ENCODE measurements around the gene SCN9A.

The SCN9A gene

GRCh38 chr2:166230724-166231070 lies 145.0 kb downstream of the SCN9A start:
- TF ChIP-seq EZH2 (optimal IDR thresholded peaks at IDR 0.05; ENCODE audit: low read depth, low read length) = no peak
- H3F3A ChIP-seq (ENCODE audit: insufficient read depth, low read length) = no peaks in the 10 kb centered on the region
- H3K9me3 ChIP-seq (replicated peaks; ENCODE audit: insufficient read depth, low read length) = no peaks in the 10 kb centered on the region
- no peak overlapping the region for H3K4me3 ChIP-seq (ENCODE audit: low read length)
- H3K27me3 ChIP-seq (replicated peaks; ENCODE audit: insufficient read depth, low read length) = no peaks in the 10 kb centered on the region
- H3K79me2 ChIP-seq (ENCODE audit: low read length) = no peaks in the 10 kb centered on the region
- no peaks in the 10 kb centered on the region for H4K20me1 ChIP-seq (ENCODE audit: insufficient read depth, low read length)
- DNase-seq = no peak
- no peak overlapping the region for H3K4me2 ChIP-seq (ENCODE audit: low read depth, low read length)
- H3K9me2 ChIP-seq (replicated peaks; ENCODE audit: insufficient read depth, low read length) = no peaks in the 10 kb centered on the region
- H3K4me1 ChIP-seq (ENCODE audit: low read length) = no peaks in the 10 kb centered on the region
- H3K9ac ChIP-seq (ENCODE audit: low read length) = no peak overlapping the region
- no peak overlapping the region for H2AFZ ChIP-seq (ENCODE audit: low read length)
- no peak overlapping the region for H3K27ac ChIP-seq (ENCODE audit: low read length)
- H3K36me3 ChIP-seq (replicated peaks; ENCODE audit: insufficient read depth, low read length) = no peaks in the 10 kb centered on the region

- no peak overlapping the region for H3K4me3 ChIP-seq (ENCODE audit: low read length)
- H3K36me3 ChIP-seq (replicated peaks; ENCODE audit: insufficient read depth, low read length) = no peaks in the 10 kb centered on the region
- H3F3A ChIP-seq (ENCODE audit: insufficient read depth, low read length) = no peaks in the 10 kb centered on the region
- no peak for TF ChIP-seq CTCF (IDR thresholded peaks at IDR 0.05; ENCODE audit: low read length)
- no peak for TF ChIP-seq EZH2phosphoT487 (IDR thresholded peaks at IDR 0.05; ENCODE audit: low read length)
- no peak for TF ChIP-seq EZH2 (optimal IDR thresholded peaks at IDR 0.05; ENCODE audit: low read depth, low read length)
- no peaks in the 10 kb centered on the region for H3K4me1 ChIP-seq (ENCODE audit: low read length)
- H3K9me2 ChIP-seq (replicated peaks; ENCODE audit: insufficient read depth, low read length) = no peaks in the 10 kb centered on the region
- H3K4me2 ChIP-seq (ENCODE audit: low read depth, low read length) = no peak overlapping the region
- H2AFZ ChIP-seq (ENCODE audit: low read length) = no peak overlapping the region
- H3K9me3 ChIP-seq (replicated peaks; ENCODE audit: insufficient read depth, low read length) = no peaks in the 10 kb centered on the region
- H4K20me1 ChIP-seq (ENCODE audit: insufficient read depth, low read length) = no peaks in the 10 kb centered on the region
- H3K79me2 ChIP-seq (ENCODE audit: low read length) = no peaks in the 10 kb centered on the region
- no peak for DNase-seq
- H3K27me3 ChIP-seq (replicated peaks; ENCODE audit: insufficient read depth, low read length) = no peaks in the 10 kb centered on the region
- no peak overlapping the region for H3K9ac ChIP-seq (ENCODE audit: low read length)
- no peak overlapping the region for H3K27ac ChIP-seq (ENCODE audit: low read length)
Measured at GRCh38 chr2:166230024-166230723, 145.6 kb downstream of the SCN9A start.

- Histone ChIP-seq H4K20me1 (ENCODE audit: insufficient read depth, low read length) (no peaks in the 10 kb centered on the region), H3K27ac (ENCODE audit: low read length) (no peak overlapping the region), H3K4me3 (ENCODE audit: low read length) (no peak overlapping the region), H3K36me3 (replicated peaks; ENCODE audit: insufficient read depth, low read length) (no peaks in the 10 kb centered on the region), H3K4me2 (ENCODE audit: low read depth, low read length) (no peak overlapping the region), H3K79me2 (ENCODE audit: low read length) (no peaks in the 10 kb centered on the region), H3K27me3 (replicated peaks; ENCODE audit: insufficient read depth, low read length) (no peaks in the 10 kb centered on the region), H3K9ac (ENCODE audit: low read length) (no peak overlapping the region), H3K9me2 (replicated peaks; ENCODE audit: insufficient read depth, low read length) (no peaks in the 10 kb centered on the region), H3K9me3 (replicated peaks; ENCODE audit: insufficient read depth, low read length) (no peaks in the 10 kb centered on the region), H3F3A (ENCODE audit: insufficient read depth, low read length) (no peaks in the 10 kb centered on the region), H2AFZ (ENCODE audit: low read length) (no peak overlapping the region), H3K4me1 (ENCODE audit: low read length) (no peaks in the 10 kb centered on the region)
- TF ChIP-seq EZH2phosphoT487 (IDR thresholded peaks at IDR 0.05; ENCODE audit: low read length) = no peak
- no peak for TF ChIP-seq EZH2 (optimal IDR thresholded peaks at IDR 0.05; ENCODE audit: low read depth, low read length)
- no peak for TF ChIP-seq CTCF (IDR thresholded peaks at IDR 0.05; ENCODE audit: low read length)
- no peak for DNase-seq
Measured at GRCh38 chr2:166229678-166230023, 146.1 kb downstream of the SCN9A start.

GRCh38 chr2:166224197-166224596 lies 151.5 kb downstream of the SCN9A start:
- Histone ChIP-seq H3K79me2 (ENCODE audit: low read length) (no peaks in the 10 kb centered on the region), H3F3A (ENCODE audit: insufficient read depth, low read length) (no peaks in the 10 kb centered on the region), H2AFZ (ENCODE audit: low read length) (no peak overlapping the region), H3K4me3 (ENCODE audit: low read length) (no peak overlapping the region), H3K27me3 (replicated peaks; ENCODE audit: insufficient read depth, low read length) (no peaks in the 10 kb centered on the region), H3K9me2 (replicated peaks; ENCODE audit: insufficient read depth, low read length) (no peaks in the 10 kb centered on the region), H3K36me3 (replicated peaks; ENCODE audit: insufficient read depth, low read length) (no peaks in the 10 kb centered on the region), H3K27ac (ENCODE audit: low read length) (no peak overlapping the region), H3K4me1 (ENCODE audit: low read length) (no peaks in the 10 kb centered on the region), H3K9ac (ENCODE audit: low read length) (no peak overlapping the region), H3K4me2 (ENCODE audit: low read depth, low read length) (no peak overlapping the region), H4K20me1 (ENCODE audit: insufficient read depth, low read length) (no peaks in the 10 kb centered on the region), H3K9me3 (replicated peaks; ENCODE audit: insufficient read depth, low read length) (no peaks in the 10 kb centered on the region)
- DNase-seq = no peak
- TF ChIP-seq EZH2 (optimal IDR thresholded peaks at IDR 0.05; ENCODE audit: low read depth, low read length) (no peak), EZH2phosphoT487 (IDR thresholded peaks at IDR 0.05; ENCODE audit: low read length) (no peak), CTCF (IDR thresholded peaks at IDR 0.05; ENCODE audit: low read length) (no peak)

All from MM.1S (cell line).